IMR-90 (cell line): ENCODE measurements around the gene ARPC1A. TPM values are rescaled to one million over a fixed set of nuclear protein-coding genes. Genes with fewer than 3 reads are reported as not detected.

ENCODE experiments used
- ATAC-seq: fragments of 200-7000 bp; cut with Tn5 transposase; 2 replicates; pipeline ENCODE4 v1.9.1; 2020; ENCODE audit warnings: low read depth, mild to moderate bottlenecking, moderate library complexity
- BruUV-seq: library from RNA; stranded (reverse); fragments of 400-500 nt; replicated peaks from 2 replicates; lab custom pipeline; 2021; lab: Mats Ljungman, UMichigan
- CTCF ChIA-PET: fragments of 300-600 bp; formaldehyde crosslinking; extraction: SDS; loops from one replicate; lab custom pipeline; 2021; ENCODE audit warnings: antibody characterized with exemption; lab: Yijun Ruan, JAX
- POLR2A ChIA-PET: fragments of 300-600 bp; sonication (Branson Sonifier 250); formaldehyde crosslinking; loops from one replicate; lab custom pipeline; 2022; ENCODE audit warnings: antibody characterized with exemption; ENCODE audit not compliant: unreplicated experiment; lab: Charles Lee
- DNase-seq: peaks from one replicate; pipeline ENCODE4 v3.0.0; 2013
- H2AFZ ChIP-seq: replicated peaks from 2 replicates; pipeline ENCODE3; 2013; ENCODE audit warnings: low read length, mild to moderate bottlenecking; ENCODE audit not compliant: poor library complexity
- H2AK5ac ChIP-seq: 2 replicates; pipeline ENCODE4 v1.6.1; 2013; ENCODE audit warnings: low read depth, low read length, inconsistent platforms
- H2AK9ac ChIP-seq: replicated peaks from 2 replicates; pipeline ENCODE3; 2013; ENCODE audit warnings: mild to moderate bottlenecking, low read depth, low read length, moderate library complexity; ENCODE audit not compliant: poor library complexity
- H2BK120ac ChIP-seq: 2 replicates; pipeline ENCODE4 v1.6.1; 2013; ENCODE audit warnings: low read depth, low read length, inconsistent platforms
- H2BK15ac ChIP-seq: 3 replicates; pipeline ENCODE4 v1.6.1; 2013; ENCODE audit warnings: low read depth, low read length, inconsistent platforms
- H2BK20ac ChIP-seq: 2 replicates; pipeline ENCODE4 v1.6.1; 2013; ENCODE audit warnings: low read depth, mild to moderate bottlenecking, inconsistent platforms, low read length, moderate library complexity
- H2BK5ac ChIP-seq: 2 replicates; pipeline ENCODE4 v1.6.1; 2013; ENCODE audit warnings: mild to moderate bottlenecking, low read depth, low read length, inconsistent platforms; ENCODE audit not compliant: poor library complexity, severe bottlenecking
- H3K14ac ChIP-seq: replicated peaks from 2 replicates; pipeline ENCODE4 v1.6.1; 2013; ENCODE audit warnings: low read depth, low read length, inconsistent platforms
- H3K18ac ChIP-seq: 2 replicates; pipeline ENCODE4 v1.6.1; 2013; ENCODE audit warnings: low read depth, low read length, control low read depth
- H3K23ac ChIP-seq: 2 replicates; pipeline ENCODE4 v1.6.1; 2013; ENCODE audit warnings: low read depth, low read length, inconsistent platforms
- H3K27ac ChIP-seq: 2 replicates; pipeline ENCODE4 v1.5.1; 2013; ENCODE audit warnings: mild to moderate bottlenecking, control low read depth, low read length; ENCODE audit not compliant: insufficient read depth
- H3K27me3 ChIP-seq: 2 replicates; pipeline ENCODE4 v1.6.1; 2013; ENCODE audit warnings: low read length; ENCODE audit not compliant: control insufficient read depth, insufficient read depth
- H3K36me3 ChIP-seq: 2 replicates; pipeline ENCODE4 v1.6.1; 2013; ENCODE audit warnings: low read length, mixed read lengths; ENCODE audit not compliant: control insufficient read depth, insufficient read depth
- H3K4ac ChIP-seq: 2 replicates; pipeline ENCODE4 v1.6.1; 2013; ENCODE audit warnings: low read depth, low read length, inconsistent platforms
- H3K4me1 ChIP-seq: 2 replicates; pipeline ENCODE4 v1.6.1; 2013; ENCODE audit warnings: low read length, mixed read lengths; ENCODE audit not compliant: control insufficient read depth, insufficient read depth
- H3K4me2 ChIP-seq: 2 replicates; pipeline ENCODE4 v1.6.1; 2013; ENCODE audit warnings: low read depth, mild to moderate bottlenecking, control low read depth, low read length, moderate library complexity
- H3K4me3 ChIP-seq: 2 replicates; pipeline ENCODE4 v1.5.1; 2013; ENCODE audit warnings: low read depth, mild to moderate bottlenecking, control low read depth, low read length, moderate library complexity; ENCODE audit not compliant: insufficient read depth
- H3K56ac ChIP-seq: 2 replicates; pipeline ENCODE4 v1.6.1; 2013; ENCODE audit warnings: low read length, inconsistent platforms; ENCODE audit not compliant: insufficient read depth; ENCODE audit errors: extremely low read depth
- H3K79me1 ChIP-seq, 2 experiments: 2 replicates each; pipeline ENCODE4 v1.6.1; 2013; ENCODE audit warnings: low read length in 2 of 2, inconsistent platforms in 1 of 2, low read depth in 1 of 2
- H3K9ac ChIP-seq: 2 replicates; pipeline ENCODE4 v1.6.1; 2013; ENCODE audit warnings: low read depth, low read length, control low read depth
- H3K9me1 ChIP-seq: 2 replicates; pipeline ENCODE4 v1.6.1; 2013; ENCODE audit warnings: low read length, inconsistent platforms; ENCODE audit not compliant: insufficient read depth
- H3K9me3 ChIP-seq: 2 replicates; pipeline ENCODE4 v1.6.1; 2013; ENCODE audit warnings: low read length; ENCODE audit not compliant: control insufficient read depth, insufficient read depth
- H4K20me1 ChIP-seq: 2 replicates; pipeline ENCODE4 v1.6.1; 2013; ENCODE audit warnings: low read length, inconsistent platforms; ENCODE audit not compliant: insufficient read depth
- H4K5ac ChIP-seq: 2 replicates; pipeline ENCODE4 v1.6.1; 2013; ENCODE audit warnings: mild to moderate bottlenecking, low read depth, low read length, control low read depth
- H4K8ac ChIP-seq, 2 experiments: 2 replicates each; pipeline ENCODE4 v1.6.1; 2013; ENCODE audit warnings: low read depth in 2 of 2, low read length in 2 of 2, control low read depth in 1 of 2, inconsistent platforms in 1 of 2
- H4K91ac ChIP-seq: 2 replicates; pipeline ENCODE4 v1.6.1; 2013; ENCODE audit warnings: low read depth, low read length, inconsistent platforms; ENCODE audit not compliant: insufficient read depth
- BHLHE40 ChIP-seq: fragments of 150-350 bp; IDR thresholded peaks from 2 replicates; pipeline ENCODE4 v1.6.1; 2016; ENCODE audit warnings: mild to moderate bottlenecking, low read depth, low read length
- CEBPB ChIP-seq: IDR thresholded peaks from 2 replicates; pipeline ENCODE4 v1.6.1; 2012; ENCODE audit warnings: low read depth, low read length, improper control_type of control experiment
- CHD1 ChIP-seq: IDR thresholded peaks from 2 replicates; pipeline ENCODE4 v1.6.1; 2012; ENCODE audit warnings: low read depth, low read length, improper control_type of control experiment
- ELK1 ChIP-seq: fragments of 150-350 bp; IDR thresholded peaks from 2 replicates; pipeline ENCODE4 v1.6.1; 2016; ENCODE audit warnings: low read depth, mild to moderate bottlenecking, low read length, moderate library complexity, borderline replicate concordance
- FOS ChIP-seq: fragments of 150-350 bp; IDR thresholded peaks from 2 replicates; pipeline ENCODE4 v1.6.1; 2016; ENCODE audit warnings: low read depth, low read length
- MAFK ChIP-seq: IDR thresholded peaks from 2 replicates; pipeline ENCODE4 v1.6.1; 2012; ENCODE audit warnings: low read depth, low read length, improper control_type of control experiment
- MAZ ChIP-seq: IDR thresholded peaks from 2 replicates; pipeline ENCODE4 v1.6.1; 2012; ENCODE audit warnings: low read depth, mild to moderate bottlenecking, low read length, improper control_type of control experiment, moderate library complexity, borderline replicate concordance
- MXI1 ChIP-seq: IDR thresholded peaks from 2 replicates; pipeline ENCODE4 v1.6.1; 2012; ENCODE audit warnings: low read depth, mild to moderate bottlenecking, low read length, moderate library complexity, borderline replicate concordance
- NFE2L2 ChIP-seq: fragments of 150-350 bp; IDR thresholded peaks from 2 replicates; pipeline ENCODE4 v1.6.1; 2016; ENCODE audit warnings: low read depth, mild to moderate bottlenecking, low read length
- POLR2A ChIP-seq: IDR thresholded peaks from 2 replicates; pipeline ENCODE4 v1.6.1; 2012; ENCODE audit warnings: mild to moderate bottlenecking, low read depth, low read length
- RAD21 ChIP-seq: IDR thresholded peaks from 2 replicates; pipeline ENCODE4 v1.6.1; 2012; ENCODE audit warnings: low read length, improper control_type of control experiment
- RCOR1 ChIP-seq: IDR thresholded peaks from 2 replicates; pipeline ENCODE4 v1.6.1; 2012; ENCODE audit warnings: mild to moderate bottlenecking, low read length, improper control_type of control experiment; ENCODE audit not compliant: insufficient replicate concordance
- RFX5 ChIP-seq: IDR thresholded peaks from 2 replicates; pipeline ENCODE4 v1.8.0; 2012; ENCODE audit warnings: low read depth, mild to moderate bottlenecking, low read length, moderate library complexity
- SMC3 ChIP-seq: fragments of 150-350 bp; IDR thresholded peaks from 2 replicates; pipeline ENCODE4 v1.6.1; 2016; ENCODE audit warnings: low read depth, mild to moderate bottlenecking, antibody characterized with exemption, low read length, moderate library complexity
- USF2 ChIP-seq: fragments of 150-350 bp; IDR thresholded peaks from 2 replicates; pipeline ENCODE4 v1.6.1; 2017; ENCODE audit warnings: mild to moderate bottlenecking, antibody characterized with exemption, low read length, low read depth
- WGBS, 2 experiments: methylation state at CpG; one replicate each; pipeline versions ENCODE4 v1.1.5 to v1.1.7; 2013; ENCODE audit warnings: missing lambda C conversion rate in 2 of 2; ENCODE audit not compliant: insufficient read length in 1 of 2; ENCODE audit errors: extremely low coverage in 2 of 2; 5-methylcytosine and 5-hydroxymethylcytosine counted together
- dilution Hi-C: fragments of 300-500 bp; cut with HindIII; formaldehyde crosslinking; loops from one replicate; pipeline ENCODE4 v1.14.3; 2018; ENCODE audit warnings: low sequenced_read_pairs; ENCODE audit not compliant: unreplicated experiment
- in situ Hi-C: fragments of 300-500 bp; cut with MboI; formaldehyde crosslinking; loops from 3 replicates; pipeline ENCODE4 v1.14.3; 2019; ENCODE audit warnings: low sequenced_read_pairs, inconsistent platforms, mixed read lengths
- intact Hi-C: fragments of 100-400 bp; cut with micrococcal nuclease; formaldehyde crosslinking; loops from 2 replicates; pipeline ENCODE4 v1.10.0; 2022
- polyA plus RNA-seq, 3 experiments: library from polyadenylated mRNA; depleted of rRNA; stranded (reverse); fragments of >200 nt; gene quantifications; 2 replicates each; pipeline ENCODE4 v1.2.3, GENCODE V29; 2012; ENCODE audit warnings: low replicate concordance in 1 of 3
- total RNA-seq: library from RNA; depleted of rRNA; stranded (reverse); fragments of >200 nt; gene quantifications from 2 replicates; pipeline ENCODE4 v1.2.3, GENCODE V29; 2012

Gene ARPC1A
- total and polyA plus RNA-seq, 2 of the 4 experiments (the other 2 are of a cell fraction): 253 to 327 TPM

- no peak for TF ChIP-seq USF2
Observed at GRCh38 chr7:99325001-99325493, 651 bp upstream of the ARPC1A start (continued).

- Histone ChIP-seq H4K91ac (peak overlapping the region; percentile 47; the same call in 1 of the 2 replicates), H3K36me3 (no peaks in the 10 kb centered on the region), H3K4ac (peak overlapping the region; percentile 82), H3K18ac (no peak overlapping the region), H2AFZ (peak overlapping the region; percentile 97), H2AK5ac (peak overlapping the region; percentile 85), H4K5ac (peak overlapping the region; percentile 1; the same call in 1 of the 2 replicates), H3K4me2 (peak overlapping the region; percentile 94), H3K56ac (peak overlapping the region; percentile 79), H3K9ac (peak overlapping the region; percentile 75), H3K9me3 (no peaks in the 10 kb centered on the region), H3K27me3 (no peaks in the 10 kb centered on the region), H4K20me1 (peaks cover 24% of the 10 kb centered on the region), H3K4me3 (peak overlapping the region; percentile 82), H3K27ac (peak overlapping the region; percentile 86), H2BK20ac (no peak overlapping the region), H2AK9ac (peak overlapping the region; percentile 96), H2BK15ac (no peak overlapping the region), H4K8ac (peak overlapping the region; percentile 32 to 50; a peak in 3 of 4 replicates), H3K23ac (peak overlapping the region; percentile 69), H3K9me1 (peaks cover 6% of the 10 kb centered on the region; the same call in 1 of the 2 replicates), H3K14ac (peak overlapping the region; percentile 77), H2BK120ac (no peak overlapping the region), H3K79me1 (peaks cover 13 to 35% of the 10 kb centered on the region in 2 experiments; a peak in 3 of 4 replicates), H2BK5ac (peak overlapping the region; percentile 3), H3K4me1 (peaks cover 6% of the 10 kb centered on the region)
- DNase-seq (no peak), ATAC-seq (no peak)
- WGBS, 2 experiments: no CpG with 5 or more reads among the region's 10 CpGs
- in situ Hi-C loops (no loop called here), dilution Hi-C loops (no loop called here), intact Hi-C loops (loop anchor here (5.0 kb wide), 2 partner anchors 184 to 284 kb away; partner anchors contain the start of gene SMURF1)
- ChIA-PET CTCF (no interaction called here), POLR2A (interaction anchor here (1.0 kb wide), 1 partner anchor 53 kb away, joined by 4 read pairs; no protein-coding TSS in a partner anchor)
- BruUV-seq: no TSS peak
- TF ChIP-seq MAFK: no peak
- no peak for TF ChIP-seq ELK1
- TF ChIP-seq BHLHE40: no peak
- no peak for TF ChIP-seq MAZ
- no peak for TF ChIP-seq FOS
- TF ChIP-seq MXI1: no peak
- TF ChIP-seq USF2: no peak
- TF ChIP-seq CEBPB: no peak
- no peak for TF ChIP-seq CHD1
- no peak for TF ChIP-seq SMC3
- no peak for TF ChIP-seq NFE2L2
- TF ChIP-seq RCOR1: no peak
- TF ChIP-seq RFX5: no peak
- TF ChIP-seq RAD21: no peak
- no peak for TF ChIP-seq POLR2A
Observed at GRCh38 chr7:99326408-99326782, 697 bp downstream of the ARPC1A start.
